Tibial nerve (tissue), 4 donors: Measurements from ENCODE around the gene NTSR1. TPM values are rescaled to one million over a fixed set of nuclear protein-coding genes. Genes with fewer than 3 reads are reported as not detected.

Experiments used
- DNase-seq, 2 donors: peaks; one replicate each; pipeline ENCODE4 v3.0.0-alpha.2; 2019; ENCODE audit warnings: low spot score in 2 of 2
- H3K27ac ChIP-seq, 4 donors: fragments of 200-600 bp; sonication (generic) in 3 of 4; one replicate each; pipeline ENCODE4 v1.5.1; 2017 to 2019; ENCODE audit warnings: mild to moderate bottlenecking in 1 of 4
- H3K27me3 ChIP-seq, 2 donors: fragments of 200-600 bp; sonication (generic) in 1 of 2; one replicate each; pipeline versions ENCODE4 v1.5.1 to v1.6.0; 2017 to 2019
- H3K36me3 ChIP-seq, 3 donors: fragments of 200-600 bp; sonication (generic); one replicate each; pipeline ENCODE4 v1.5.1; 2018 to 2019
- H3K4me1 ChIP-seq, 4 donors: fragments of 200-600 bp; sonication (generic) in 3 of 4; one replicate each; pipeline ENCODE4 v1.5.1; 2017 to 2019
- H3K4me3 ChIP-seq, 4 donors: fragments of 200-600 bp; sonication (generic) in 3 of 4; one replicate each; pipeline ENCODE4 v1.5.1; 2017 to 2019; ENCODE audit warnings: mild to moderate bottlenecking in 1 of 4, moderate library complexity in 1 of 4
- H3K9me3 ChIP-seq, 4 donors: fragments of 200-600 bp; sonication (generic) in 3 of 4; one replicate each; pipeline ENCODE4 v1.5.1; 2017 to 2019
- EP300 ChIP-seq, 2 donors: sonication (generic); formaldehyde crosslinking; IDR thresholded peaks; one replicate each; pipeline ENCODE4 v1.6.1; 2017; ENCODE audit warnings: antibody characterized with exemption in 2 of 2, mild to moderate bottlenecking in 1 of 2
- POLR2A ChIP-seq, 2 donors: fragments of 450-650 bp; IDR thresholded peaks; one replicate each; pipeline ENCODE4 v1.6.1; 2017; ENCODE audit warnings: antibody characterized with exemption in 2 of 2, mild to moderate bottlenecking in 2 of 2, moderate library complexity in 2 of 2
- WGBS, 2 donors: methylation state at CpG; one replicate each; pipeline ENCODE4 v1.1.5; 2018; 5-methylcytosine and 5-hydroxymethylcytosine counted together
- total RNA-seq, 4 donors: library from RNA; depleted of rRNA; stranded (reverse); fragments of >200 nt; gene quantifications; one replicate each; pipeline ENCODE4 v1.1.0, GENCODE V29; 2016
- TF ChIP-seq, protein P1 (sequence below), 5 experiments: fragments of 200-600 bp in 3 of 5; fragments of 450-650 bp in 2 of 5; sonication (generic) in 3 of 5; IDR thresholded peaks; one replicate each; pipeline ENCODE4 v1.5.1; 2016 to 2019; ENCODE audit warnings: antibody characterized with exemption in 5 of 5, mild to moderate bottlenecking in 3 of 5, moderate library complexity in 2 of 5

The NTSR1 gene
- total RNA-seq, 4 donors from 2014 or later = 0.30 TPM; not detected in 3

DNA sequence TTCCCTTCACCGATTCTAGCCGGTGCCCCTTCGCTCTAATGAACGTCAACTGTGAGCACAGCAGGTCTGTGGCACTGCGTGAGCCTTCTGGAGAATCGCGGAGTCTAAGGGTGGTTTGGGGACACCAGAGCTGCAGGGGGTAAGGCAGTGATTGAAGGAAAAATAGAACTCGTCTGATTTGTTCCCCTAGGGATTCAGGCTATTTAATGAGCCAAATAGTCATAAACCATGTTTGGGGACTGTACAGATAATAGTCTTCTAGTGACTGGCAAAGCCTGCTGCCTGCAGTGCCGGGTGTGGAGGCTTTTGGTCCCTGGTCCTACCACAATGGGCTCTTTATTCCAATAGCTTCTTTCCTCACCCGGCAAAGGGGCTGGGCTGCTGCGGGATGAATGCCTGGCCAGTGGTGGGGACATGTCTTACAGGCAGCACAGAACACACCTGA is 11.1 kb upstream of the NTSR1 start:
- WGBS, 2 donors = 55 to 70% methylated on average over 11 of the region's 11 CpGs
- no peaks in the 10 kb centered on the region for H3K36me3 ChIP-seq
- H3K9me3 ChIP-seq = no peaks in the 10 kb centered on the region
- DNase-seq = no peak
- peaks cover 0 to 15% of the 10 kb centered on the region in 2 donors for H3K27me3 ChIP-seq
- TF ChIP-seq EP300 (IDR thresholded peaks at IDR 0.05) (no peak), POLR2A (IDR thresholded peaks at IDR 0.05) (no peak)
- TF ChIP-seq, protein P1, sequence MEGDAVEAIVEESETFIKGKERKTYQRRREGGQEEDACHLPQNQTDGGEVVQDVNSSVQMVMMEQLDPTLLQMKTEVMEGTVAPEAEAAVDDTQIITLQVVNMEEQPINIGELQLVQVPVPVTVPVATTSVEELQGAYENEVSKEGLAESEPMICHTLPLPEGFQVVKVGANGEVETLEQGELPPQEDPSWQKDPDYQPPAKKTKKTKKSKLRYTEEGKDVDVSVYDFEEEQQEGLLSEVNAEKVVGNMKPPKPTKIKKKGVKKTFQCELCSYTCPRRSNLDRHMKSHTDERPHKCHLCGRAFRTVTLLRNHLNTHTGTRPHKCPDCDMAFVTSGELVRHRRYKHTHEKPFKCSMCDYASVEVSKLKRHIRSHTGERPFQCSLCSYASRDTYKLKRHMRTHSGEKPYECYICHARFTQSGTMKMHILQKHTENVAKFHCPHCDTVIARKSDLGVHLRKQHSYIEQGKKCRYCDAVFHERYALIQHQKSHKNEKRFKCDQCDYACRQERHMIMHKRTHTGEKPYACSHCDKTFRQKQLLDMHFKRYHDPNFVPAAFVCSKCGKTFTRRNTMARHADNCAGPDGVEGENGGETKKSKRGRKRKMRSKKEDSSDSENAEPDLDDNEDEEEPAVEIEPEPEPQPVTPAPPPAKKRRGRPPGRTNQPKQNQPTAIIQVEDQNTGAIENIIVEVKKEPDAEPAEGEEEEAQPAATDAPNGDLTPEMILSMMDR (IDR thresholded peaks at IDR 0.05) = no peak
- no peak overlapping the region for H3K4me3 ChIP-seq
- peak overlapping the region in 1 of 4 donors; percentile 8 for H3K27ac ChIP-seq
- H3K4me1 ChIP-seq = peaks cover 0 to 7% (median 1%) of the 10 kb centered on the region in 4 donors

DNA sequence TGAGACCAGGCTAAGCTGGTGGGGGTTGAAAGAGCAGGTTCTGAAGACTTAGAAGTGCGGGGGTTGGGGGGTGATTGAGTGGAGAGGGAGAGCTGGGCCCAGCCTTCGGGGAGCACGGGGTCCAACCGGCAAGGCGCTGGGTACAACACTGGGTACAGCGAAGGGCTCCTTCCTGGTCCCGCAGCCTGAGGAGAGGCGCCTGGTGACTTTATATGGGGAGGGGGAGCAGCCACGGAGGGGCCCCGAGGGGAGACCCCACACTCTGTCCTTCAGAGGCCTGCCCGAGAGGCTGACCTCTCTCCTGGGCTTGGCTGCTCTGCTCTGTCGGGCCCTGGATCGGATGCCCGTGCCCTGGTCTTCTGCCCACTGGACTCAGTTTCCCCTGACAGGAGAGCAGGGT is 10.4 kb upstream of the NTSR1 start:
- no peak overlapping the region for H3K4me3 ChIP-seq
- H3K36me3 ChIP-seq = no peaks in the 10 kb centered on the region
- no peak for TF ChIP-seq EP300 (IDR thresholded peaks at IDR 0.05)
- TF ChIP-seq, protein P1 (IDR thresholded peaks at IDR 0.05) = no peak
- no peak for TF ChIP-seq POLR2A (IDR thresholded peaks at IDR 0.05)
- H3K27me3 ChIP-seq = peaks cover 0 to 8% of the 10 kb centered on the region in 2 donors
- H3K9me3 ChIP-seq = no peaks in the 10 kb centered on the region
- H3K4me1 ChIP-seq = peaks cover 0 to 7% (median 1%) of the 10 kb centered on the region in 4 donors
- no peak for DNase-seq
- no peak overlapping the region for H3K27ac ChIP-seq
- 90 to 93% methylated on average over 10 of the region's 14 CpGs for WGBS, 2 donors

DNA sequence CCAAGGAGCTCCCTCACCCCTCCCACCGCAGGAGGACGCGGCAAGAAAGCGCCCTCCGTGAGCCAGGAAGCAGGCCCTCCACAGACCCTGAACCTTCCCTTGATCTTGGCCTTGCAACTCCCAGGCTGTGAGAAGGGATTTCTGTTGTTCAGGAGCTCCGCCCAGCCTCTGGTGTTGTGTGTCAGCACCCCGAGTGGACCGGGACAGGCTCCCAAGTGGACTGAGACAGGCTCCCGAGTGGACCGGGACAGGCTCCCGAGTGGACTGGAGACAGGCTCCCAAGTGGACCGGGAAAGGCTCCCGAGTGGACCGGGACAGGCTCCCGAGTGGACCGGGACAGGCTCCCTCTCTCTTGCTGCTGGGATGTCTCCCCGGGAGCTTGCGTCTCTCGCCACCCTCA is 9.3 kb upstream of the NTSR1 start:
- no peak overlapping the region for H3K27ac ChIP-seq
- peaks cover 0 to 16% (median 1%) of the 10 kb centered on the region in 4 donors for H3K4me1 ChIP-seq
- H3K9me3 ChIP-seq = no peaks in the 10 kb centered on the region
- no peaks in the 10 kb centered on the region for H3K36me3 ChIP-seq
- TF ChIP-seq POLR2A (IDR thresholded peaks at IDR 0.05) (no peak), EP300 (IDR thresholded peaks at IDR 0.05) (no peak)
- TF ChIP-seq, protein P1 (IDR thresholded peaks at IDR 0.05) = no peak
- DNase-seq = no peak
- H3K27me3 ChIP-seq = no peaks in the 10 kb centered on the region
- WGBS, 2 donors = 92 to 93% methylated on average over 17 to 19 of the region's 19 CpGs
- H3K4me3 ChIP-seq = no peak overlapping the region

DNA sequence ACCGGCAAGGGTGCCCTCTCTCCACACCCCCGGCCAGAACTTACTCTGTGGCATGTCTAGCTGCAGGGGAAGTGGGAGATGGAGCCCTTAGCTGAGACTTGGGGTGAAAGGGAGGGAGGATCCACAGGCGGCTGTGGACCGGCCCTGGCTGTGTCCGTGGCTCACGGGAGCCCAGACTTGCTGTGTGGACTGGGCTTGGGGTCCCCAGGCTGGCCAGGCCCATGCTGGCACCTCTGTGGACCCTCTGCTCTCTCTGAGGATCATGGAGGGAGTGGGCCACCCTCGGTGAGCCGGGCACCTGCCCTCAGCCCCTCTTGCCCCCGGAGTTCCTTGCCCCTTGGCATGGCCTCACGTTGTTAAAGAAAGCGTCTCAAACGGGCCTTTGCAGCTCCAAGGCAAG is 8.9 kb upstream of the NTSR1 start:
- 74 to 75% methylated on average over 12 of the region's 12 CpGs for WGBS, 2 donors
- H3K4me3 ChIP-seq = no peak overlapping the region
- H3K4me1 ChIP-seq = peaks cover 0 to 21% (median 1%) of the 10 kb centered on the region in 4 donors
- DNase-seq = no peak
- no peaks in the 10 kb centered on the region for H3K27me3 ChIP-seq
- TF ChIP-seq POLR2A (IDR thresholded peaks at IDR 0.05) (no peak), EP300 (IDR thresholded peaks at IDR 0.05) (no peak)
- TF ChIP-seq, protein P1 (IDR thresholded peaks at IDR 0.05) = no peak
- no peaks in the 10 kb centered on the region for H3K9me3 ChIP-seq
- H3K36me3 ChIP-seq = no peaks in the 10 kb centered on the region
- no peak overlapping the region for H3K27ac ChIP-seq

DNA sequence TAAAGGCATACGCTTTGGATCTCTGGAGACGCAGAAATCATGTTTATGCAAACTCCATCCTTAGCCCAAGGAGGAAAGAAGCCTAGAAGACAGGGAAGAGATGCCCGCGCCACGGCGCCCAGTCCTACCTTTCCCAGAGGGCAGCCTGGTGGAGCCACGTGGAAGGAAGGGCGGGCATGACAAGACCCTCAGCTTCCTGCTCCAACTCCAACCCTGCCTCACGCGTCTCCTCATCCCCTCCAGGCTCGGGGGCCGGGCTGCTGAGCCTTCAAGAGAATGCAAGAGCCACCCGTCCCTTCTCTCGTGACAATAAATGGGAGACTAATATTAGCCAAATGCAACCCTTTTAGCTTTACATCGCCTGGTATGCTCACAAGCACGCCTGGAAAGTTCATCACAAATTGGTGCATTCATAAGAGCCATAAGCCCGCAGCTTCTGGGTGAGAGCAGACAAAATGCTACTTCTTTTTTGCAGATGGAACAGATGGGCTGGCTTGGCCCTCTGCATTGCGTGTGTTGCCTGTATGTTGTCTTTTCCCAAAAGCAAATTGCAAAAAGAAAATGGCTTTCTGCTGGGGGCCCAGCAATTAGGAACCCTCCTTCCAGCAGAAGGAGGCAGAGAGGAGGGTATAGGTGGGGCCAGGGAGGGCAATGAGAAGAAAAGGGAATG is 8.2 kb upstream of the NTSR1 start:
- 83 to 87% methylated on average over 18 of the region's 18 CpGs for WGBS, 2 donors
- H3K4me1 ChIP-seq = peaks cover 0 to 25% (median 1%) of the 10 kb centered on the region in 4 donors
- H3K4me3 ChIP-seq = no peak overlapping the region
- no peaks in the 10 kb centered on the region for H3K36me3 ChIP-seq
- no peaks in the 10 kb centered on the region for H3K9me3 ChIP-seq
- no peak overlapping the region for H3K27ac ChIP-seq
- TF ChIP-seq, protein P1 (IDR thresholded peaks at IDR 0.05) = no peak
- TF ChIP-seq POLR2A (IDR thresholded peaks at IDR 0.05) = no peak
- TF ChIP-seq EP300 (IDR thresholded peaks at IDR 0.05) = no peak
- no peak for DNase-seq
- no peaks in the 10 kb centered on the region for H3K27me3 ChIP-seq
